VCaP (cell line): ENCODE measurements around the gene FKTN.

ENCODE experiments used
- H3K27ac ChIP-seq: fragments of 450-650 bp; 2 replicates; pipeline ENCODE4 v1.5.1; 2017
- TF ChIP-seq, protein P1 (sequence below): fragments of 450-650 bp; conservative IDR thresholded peaks from 2 replicates; pipeline ENCODE4 v1.5.1; 2017; ENCODE audit warnings: mild to moderate bottlenecking, moderate library complexity

FKTN gene

DNA sequence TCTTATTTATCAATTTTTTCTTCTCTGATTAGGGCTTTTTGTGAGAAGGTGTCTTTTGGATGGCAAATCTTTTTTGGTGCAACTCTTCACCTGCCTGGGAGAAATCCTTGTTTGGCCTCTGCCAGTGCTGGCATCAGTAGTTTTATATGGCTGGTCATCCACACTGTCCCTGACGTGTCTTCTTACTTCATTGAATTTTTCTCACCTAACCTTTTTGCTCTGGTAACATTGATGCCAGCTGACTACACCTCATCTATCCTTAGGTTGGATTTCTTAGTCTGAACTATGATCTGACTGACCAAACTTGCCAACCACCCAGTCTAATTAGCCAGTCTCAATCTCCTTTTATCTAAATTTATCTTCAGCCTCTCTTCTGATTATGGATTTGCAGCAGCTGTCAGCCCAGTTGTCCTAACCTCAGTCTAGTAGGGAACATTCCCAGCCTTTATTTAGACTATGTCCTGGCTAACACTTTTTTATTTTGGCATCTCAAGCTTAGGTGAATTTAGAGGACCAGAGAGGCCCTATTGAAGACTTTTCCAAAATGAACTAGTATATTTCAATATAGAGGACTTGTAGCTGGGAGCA lies 125.9 kb downstream of the FKTN start:
- H3K27ac ChIP-seq, result no peak overlapping the region; the same call in 1 of the 2 replicates
- TF ChIP-seq, protein P1, sequence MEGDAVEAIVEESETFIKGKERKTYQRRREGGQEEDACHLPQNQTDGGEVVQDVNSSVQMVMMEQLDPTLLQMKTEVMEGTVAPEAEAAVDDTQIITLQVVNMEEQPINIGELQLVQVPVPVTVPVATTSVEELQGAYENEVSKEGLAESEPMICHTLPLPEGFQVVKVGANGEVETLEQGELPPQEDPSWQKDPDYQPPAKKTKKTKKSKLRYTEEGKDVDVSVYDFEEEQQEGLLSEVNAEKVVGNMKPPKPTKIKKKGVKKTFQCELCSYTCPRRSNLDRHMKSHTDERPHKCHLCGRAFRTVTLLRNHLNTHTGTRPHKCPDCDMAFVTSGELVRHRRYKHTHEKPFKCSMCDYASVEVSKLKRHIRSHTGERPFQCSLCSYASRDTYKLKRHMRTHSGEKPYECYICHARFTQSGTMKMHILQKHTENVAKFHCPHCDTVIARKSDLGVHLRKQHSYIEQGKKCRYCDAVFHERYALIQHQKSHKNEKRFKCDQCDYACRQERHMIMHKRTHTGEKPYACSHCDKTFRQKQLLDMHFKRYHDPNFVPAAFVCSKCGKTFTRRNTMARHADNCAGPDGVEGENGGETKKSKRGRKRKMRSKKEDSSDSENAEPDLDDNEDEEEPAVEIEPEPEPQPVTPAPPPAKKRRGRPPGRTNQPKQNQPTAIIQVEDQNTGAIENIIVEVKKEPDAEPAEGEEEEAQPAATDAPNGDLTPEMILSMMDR, result no peak

DNA sequence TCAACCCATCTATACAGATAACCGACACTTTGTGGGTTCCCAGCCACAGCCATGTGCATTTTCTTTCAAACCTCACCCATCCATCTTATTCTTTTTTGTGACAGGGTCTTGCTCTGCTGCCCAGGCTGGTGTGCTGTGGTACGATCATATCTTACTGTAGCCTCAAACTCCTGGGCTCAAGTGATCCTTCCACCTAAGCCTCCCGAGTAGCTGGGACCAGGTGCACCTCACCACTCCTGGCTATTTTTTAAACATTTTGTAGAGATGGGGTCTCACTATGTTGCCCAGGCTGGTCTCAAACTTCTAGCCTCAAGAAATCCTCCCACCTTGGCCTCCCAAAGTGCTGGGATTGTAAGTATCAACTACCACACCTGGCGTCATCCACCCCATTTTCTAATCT lies 129.0 kb downstream of the FKTN start:
- no peak overlapping the region for H3K27ac ChIP-seq
- TF ChIP-seq, protein P1, result no peak
